ENCODE results near the gene FRMD1. TPM values are rescaled to one million over a fixed set of nuclear protein-coding genes. Genes with fewer than 3 reads are reported as not detected.

The FRMD1 gene
- total RNA-seq, 6 donors from 2014 or later, result not detected

- no peak for ATAC-seq (ENCODE audit: low FRiP score in 2 of 2)
- no peaks in the 10 kb centered on the region for H3K27me3 ChIP-seq
- no peak for DNase-seq
- TF ChIP-seq POLR2A (IDR thresholded peaks at IDR 0.05) (no peak), CTCF (IDR thresholded peaks at IDR 0.05) (no peak), EP300 (IDR thresholded peaks at IDR 0.05) (no peak), POLR2AphosphoS5 (IDR thresholded peaks at IDR 0.05) (no peak)
- no peaks in the 10 kb centered on the region for H3K36me3 ChIP-seq
- H3K9me3 ChIP-seq, result peaks cover 22 to 31% (median 23%) of the 10 kb centered on the region in 4 donors
- 80 to 83% methylated on average over 4 to 9 of the region's 21 CpGs for WGBS, 2 donors
- no peak overlapping the region for H3K4me3 ChIP-seq
- peaks cover 6 to 11% (median 9%) of the 10 kb centered on the region in 4 donors for H3K4me1 ChIP-seq
- no peak overlapping the region for H3K27ac ChIP-seq
Measured at GRCh38 chr6:168043848-168044415, 35.1 kb downstream of the FRMD1 start.

- DNase-seq (peak in 1 of 2 donors; percentile 50), ATAC-seq (ENCODE audit: low FRiP score in 2 of 2) (no peak)
- no peaks in the 10 kb centered on the region for H3K27me3 ChIP-seq
- TF ChIP-seq POLR2A (IDR thresholded peaks at IDR 0.05), result no peak
- no peak for TF ChIP-seq CTCF (IDR thresholded peaks at IDR 0.05)
- no peak for TF ChIP-seq POLR2AphosphoS5 (IDR thresholded peaks at IDR 0.05)
- TF ChIP-seq EP300 (IDR thresholded peaks at IDR 0.05), result no peak
- peaks cover 24 to 36% (median 28%) of the 10 kb centered on the region in 4 donors for H3K9me3 ChIP-seq
- H3K4me3 ChIP-seq, result no peak overlapping the region
- H3K4me1 ChIP-seq, result peaks cover 6 to 11% (median 9%) of the 10 kb centered on the region in 4 donors
- WGBS, 2 donors, result 94 to 99% methylated on average over 10 to 15 of the region's 17 CpGs
- H3K27ac ChIP-seq, result no peak overlapping the region
- no peaks in the 10 kb centered on the region for H3K36me3 ChIP-seq
Measured at GRCh38 chr6:168043193-168043847, 35.7 kb downstream of the FRMD1 start.

GRCh38 chr6:168042426-168043192 is 36.4 kb downstream of the FRMD1 start:
- DNase-seq (peak; percentile 16 to 76), ATAC-seq (ENCODE audit: low FRiP score in 2 of 2) (no peak)
- H3K9me3 ChIP-seq, result peaks cover 24 to 37% (median 28%) of the 10 kb centered on the region in 4 donors
- peaks cover 6 to 11% (median 9%) of the 10 kb centered on the region in 4 donors for H3K4me1 ChIP-seq
- no peaks in the 10 kb centered on the region for H3K36me3 ChIP-seq
- no peak overlapping the region for H3K27ac ChIP-seq
- no peaks in the 10 kb centered on the region for H3K27me3 ChIP-seq
- H3K4me3 ChIP-seq, result no peak overlapping the region
- 98 to 99% methylated on average over 15 to 26 of the region's 29 CpGs for WGBS, 2 donors
- TF ChIP-seq EP300 (IDR thresholded peaks at IDR 0.05), result no peak
- no peak for TF ChIP-seq POLR2A (IDR thresholded peaks at IDR 0.05)
- no peak for TF ChIP-seq CTCF (IDR thresholded peaks at IDR 0.05)
- TF ChIP-seq POLR2AphosphoS5 (IDR thresholded peaks at IDR 0.05), result no peak

- Histone ChIP-seq H3K27ac (no peak overlapping the region), H3K4me1 (peaks cover 6 to 13% (median 9%) of the 10 kb centered on the region in 4 donors), H3K36me3 (no peaks in the 10 kb centered on the region), H3K27me3 (no peaks in the 10 kb centered on the region), H3K9me3 (peaks cover 24 to 37% (median 28%) of the 10 kb centered on the region in 4 donors), H3K4me3 (no peak overlapping the region)
- DNase-seq (peak in 1 of 2 donors; percentile 55), ATAC-seq (ENCODE audit: low FRiP score in 2 of 2) (no peak)
- TF ChIP-seq CTCF (IDR thresholded peaks at IDR 0.05), result no peak
- TF ChIP-seq POLR2AphosphoS5 (IDR thresholded peaks at IDR 0.05), result no peak
- no peak for TF ChIP-seq EP300 (IDR thresholded peaks at IDR 0.05)
- TF ChIP-seq POLR2A (IDR thresholded peaks at IDR 0.05), result no peak
- WGBS, 2 donors, result 88 to 93% methylated on average over 15 of the region's 15 CpGs
Measured at GRCh38 chr6:168041928-168042327, 37.1 kb downstream of the FRMD1 start.

Data from upper lobe of left lung (tissue), 6 donors.